ENCODE data around the gene CAPZB. TPM values are rescaled to one million over a fixed set of nuclear protein-coding genes. Genes with fewer than 3 reads are reported as not detected.
"Not testable (repeated sequence)": the region's sequence is repeated elsewhere in the genome, so short reads cannot be mapped to it uniquely, and the experiment has no call there.

CAPZB gene
- total RNA-seq, 1 donor from 2014 or later: 558 TPM

- intact Hi-C loops (cut with micrococcal nuclease): loop anchor here (10.0 kb wide), 1 partner anchor 339 kb away; no protein-coding TSS in a partner anchor
Measured at GRCh38 chr1:19315378-19316198, 169.8 kb downstream of the CAPZB start.

GRCh38 chr1:19313961-19314882 lies 171.1 kb downstream of the CAPZB start:
- intact Hi-C loops (cut with micrococcal nuclease): loop anchor here (5.0 to 10.0 kb wide), 2 partner anchors 341 to 412 kb away; partner anchors contain the start of gene ALDH4A1

GRCh38 chr1:19313636-19313959 lies 171.7 kb downstream of the CAPZB start:
- intact Hi-C loops (cut with micrococcal nuclease): loop anchor here (5.0 to 10.0 kb wide), 2 partner anchors 341 to 411 kb away; partner anchors contain the start of gene ALDH4A1

- intact Hi-C loops (cut with micrococcal nuclease): loop anchor here (1.0 to 10.0 kb wide), 9 partner anchors 28 to 411 kb away; partner anchors contain the start of genes ALDH4A1, CAPZB, EMC1 and MRTO4
Measured at GRCh38 chr1:19312782-19313635, 172.3 kb downstream of the CAPZB start.

GRCh38 chr1:19311931-19312781 lies 173.2 kb downstream of the CAPZB start, which contains the start of the genes AKR7A2 and SLC66A1:
AKR7A2 (minus strand) TSS chr1:19312144; CDS start chr1:19312124, 20 bp downstream.
SLC66A1 (plus strand) TSS chr1:19312326; CDS start chr1:19317678, 5,352 bp downstream.
- intact Hi-C loops (cut with micrococcal nuclease): loop anchor here (1.0 to 10.0 kb wide), 9 partner anchors 29 to 410 kb away; partner anchors contain the start of genes ALDH4A1, CAPZB, EMC1 and MRTO4

- intact Hi-C loops (cut with micrococcal nuclease): loop anchor here (5.0 to 10.0 kb wide), 2 partner anchors 343 to 409 kb away; partner anchors contain the start of gene ALDH4A1
Measured at GRCh38 chr1:19311503-19311930, 173.8 kb downstream of the CAPZB start.

- intact Hi-C loops (cut with micrococcal nuclease): loop anchor here (5.0 to 10.0 kb wide), 2 partner anchors 344 to 409 kb away; partner anchors contain the start of gene ALDH4A1
Measured at GRCh38 chr1:19310720-19311502, 174.4 kb downstream of the CAPZB start.

GRCh38 chr1:19310061-19310460 lies 175.3 kb downstream of the CAPZB start:
- intact Hi-C loops (cut with micrococcal nuclease): loop anchor here (5.0 to 10.0 kb wide), 2 partner anchors 345 to 408 kb away; partner anchors contain the start of gene ALDH4A1

GRCh38 chr1:19309123-19309813 lies 176.1 kb downstream of the CAPZB start:
- intact Hi-C loops (cut with micrococcal nuclease): no loop called here

GRCh38 chr1:19308509-19308907 lies 176.8 kb downstream of the CAPZB start:
- intact Hi-C loops (cut with micrococcal nuclease): no loop called here

GRCh38 chr1:19307794-19308508 lies 177.4 kb downstream of the CAPZB start:
- intact Hi-C loops (cut with micrococcal nuclease): no loop called here

- intact Hi-C loops (cut with micrococcal nuclease): no loop called here
Measured at GRCh38 chr1:19306941-19307340, 178.4 kb downstream of the CAPZB start.

- intact Hi-C loops (cut with micrococcal nuclease): no loop called here
Measured at GRCh38 chr1:19305880-19306279, 179.5 kb downstream of the CAPZB start.

- intact Hi-C loops (cut with micrococcal nuclease): not testable (repeated sequence)
Measured at GRCh38 chr1:19304081-19304480, 181.3 kb downstream of the CAPZB start.

- intact Hi-C loops (cut with micrococcal nuclease): no loop called here
Measured at GRCh38 chr1:19300211-19300610, 185.1 kb downstream of the CAPZB start.

GRCh38 chr1:19294638-19295037 lies 190.7 kb downstream of the CAPZB start:
- intact Hi-C loops (cut with micrococcal nuclease): no loop called here

- intact Hi-C loops (cut with micrococcal nuclease): no loop called here
Measured at GRCh38 chr1:19289244-19289643, 196.1 kb downstream of the CAPZB start.

Measured in T-helper 1 cell treated with Interleukin-12 subunit alpha and Interleukin-12 subunit beta and Interleukin-4 antibody, amounts not matched to agents 30 ng/mL and 1 ng/mL, for 36 hours (primary cell).